ENCODE results near the gene DUXA. TPM values are rescaled to one million over a fixed set of nuclear protein-coding genes. Genes with fewer than 3 reads are reported as not detected.
A peak's percentile ranks its signal among the peaks of the same experiment; 100 is the strongest.
"Not testable (repeated sequence)": the region's sequence is repeated elsewhere in the genome, so short reads cannot be mapped to it uniquely, and the experiment has no call there.

DUXA gene
- not detected for total RNA-seq
- not detected for polyA plus RNA-seq
- 0 reads per million in 6 experiments for total RNA-seq

- peaks cover 0 to 33% (median 13%) of the 10 kb centered on the region in 3 donors for H3K36me3 Mint-ChIP-seq
- no peak for ATAC-seq
- no peak for DNase-seq
- peaks cover 0 to 17% (median 8%) of the 10 kb centered on the region in 5 donors for H3K27me3 Mint-ChIP-seq
- H3K27ac Mint-ChIP-seq: no peak within 1 kb of the TSS
- POLR2A ChIA-PET: interaction anchor here (0.6 kb wide), 1 partner anchor 116 kb away, joined by 4 read pairs; no protein-coding TSS in a partner anchor
- peaks cover 7 to 62% (median 49%) of the 10 kb centered on the region in 9 donors for H3K9me3 Mint-ChIP-seq
- H3K4me1 Mint-ChIP-seq: peaks cover 5 to 8% (median 8%) of the 10 kb centered on the region in 4 donors
- H3K4me3 Mint-ChIP-seq: no peak within 1 kb of the TSS
Measured at GRCh38 chr19:57167385-57167784, at the start of gene DUXA. Gene DUXA (minus strand): TSS chr19:57167485. CDS start chr19:57167443, 42 bp downstream.

GRCh38 chr19:57212109-57212508 is 44.8 kb upstream of the DUXA start:
- DNase-seq (no peak), ATAC-seq (no peak)
- Mint-ChIP-seq H3K4me1 (peaks cover 0 to 4% (median under 1%) of the 10 kb centered on the region in 4 donors), H3K9me3 (peaks cover 7 to 93% (median 31%) of the 10 kb centered on the region in 9 donors), H3K36me3 (peaks cover 52 to 98% (median 84%) of the 10 kb centered on the region in 3 donors), H3K4me3 (no peak overlapping the region), H3K27me3 (no peaks in the 10 kb centered on the region), H3K27ac (no peak overlapping the region)
- POLR2A ChIA-PET: no interaction called here

- Mint-ChIP-seq H3K27me3 (no peaks in the 10 kb centered on the region), H3K4me1 (peaks cover 0 to 2% (median under 1%) of the 10 kb centered on the region in 4 donors), H3K27ac (no peak overlapping the region), H3K36me3 (peaks cover 39 to 95% (median 87%) of the 10 kb centered on the region in 3 donors), H3K4me3 (peak overlapping the region in 1 of 10 donors; percentile 20), H3K9me3 (peaks cover 6 to 90% (median 27%) of the 10 kb centered on the region in 9 donors)
- POLR2A ChIA-PET: no interaction called here
- DNase-seq (no peak), ATAC-seq (no peak)
Measured at GRCh38 chr19:57210381-57210780, 43.1 kb upstream of the DUXA start.

GRCh38 chr19:57202160-57202559 is 34.9 kb upstream of the DUXA start:
- H3K9me3 Mint-ChIP-seq: peaks cover 8 to 85% (median 32%) of the 10 kb centered on the region in 9 donors

GRCh38 chr19:57197874-57198273 is 30.6 kb upstream of the DUXA start:
- POLR2A ChIA-PET, ATAC-seq, DNase-seq, H3K27ac Mint-ChIP-seq, H3K27me3 Mint-ChIP-seq: not testable (repeated sequence)
- peaks cover 12 to 26% (median 24%) of the 10 kb centered on the region in 4 donors for H3K4me1 Mint-ChIP-seq
- H3K4me3 Mint-ChIP-seq: peak overlapping the region in 1 of 10 donors; percentile 4
- H3K36me3 Mint-ChIP-seq: peaks cover 74 to 97% (median 94%) of the 10 kb centered on the region in 3 donors
- peaks cover 7 to 83% (median 42%) of the 10 kb centered on the region in 9 donors for H3K9me3 Mint-ChIP-seq

More at GRCh38 chr19:57202160-57202559, 34.9 kb upstream of the DUXA start:
- Mint-ChIP-seq H3K4me1 (peaks cover 6 to 21% (median 17%) of the 10 kb centered on the region in 4 donors), H3K27me3 (no peaks in the 10 kb centered on the region), H3K4me3 (no peak overlapping the region), H3K27ac (no peak overlapping the region), H3K36me3 (peaks cover 59 to 93% (median 89%) of the 10 kb centered on the region in 3 donors)
- no peak for ATAC-seq
- no peak for DNase-seq
- POLR2A ChIA-PET: no interaction called here

GRCh38 chr19:57192993-57193392 is 25.7 kb upstream of the DUXA start:
- H3K27ac Mint-ChIP-seq: peak overlapping the region; percentile 12 to 98 (median 92)
- peaks cover 0 to 4% (median 0%) of the 10 kb centered on the region in 5 donors for H3K27me3 Mint-ChIP-seq
- no peak for DNase-seq
- no peak for ATAC-seq
- peaks cover 17 to 37% (median 35%) of the 10 kb centered on the region in 4 donors for H3K4me1 Mint-ChIP-seq
- POLR2A ChIA-PET: interaction anchor here (0.6 to 2.5 kb wide), 3 partner anchors 21 to 626 kb away, joined by 3 to 16 read pairs (median 11); no protein-coding TSS in a partner anchor
- H3K4me3 Mint-ChIP-seq: peak overlapping the region; percentile 87 to 95 (median 93)
- H3K9me3 Mint-ChIP-seq: peaks cover 15 to 79% (median 39%) of the 10 kb centered on the region in 9 donors
- peaks cover 52 to 74% (median 54%) of the 10 kb centered on the region in 3 donors for H3K36me3 Mint-ChIP-seq

GRCh38 chr19:57192077-57192420 is 24.8 kb upstream of the DUXA start:
- no peak for DNase-seq
- H3K27me3 Mint-ChIP-seq: peaks cover 5 to 11% (median 6%) of the 10 kb centered on the region in 5 donors
- H3K27ac Mint-ChIP-seq: peak overlapping the region; percentile 87 to 98 (median 94)
- H3K4me1 Mint-ChIP-seq: peaks cover 17 to 37% (median 35%) of the 10 kb centered on the region in 4 donors
- H3K9me3 Mint-ChIP-seq: peaks cover 15 to 79% (median 46%) of the 10 kb centered on the region in 9 donors
- H3K4me3 Mint-ChIP-seq: peak overlapping the region; percentile 87 to 95 (median 93)
- POLR2A ChIA-PET: interaction anchor here (1.2 to 2.5 kb wide), 4 partner anchors 21 to 788 kb away, joined by 3 to 16 read pairs (median 5); partner anchors contain the start of genes ZNF419, ZNF583 and ZNF805
- H3K36me3 Mint-ChIP-seq: peaks cover 49 to 72% (median 53%) of the 10 kb centered on the region in 3 donors
- ATAC-seq: peak in 1 of 2 donors; percentile 8

- H3K4me1 Mint-ChIP-seq: peaks cover 17 to 37% (median 32%) of the 10 kb centered on the region in 4 donors
- peaks cover 43 to 66% (median 47%) of the 10 kb centered on the region in 3 donors for H3K36me3 Mint-ChIP-seq
- H3K9me3 Mint-ChIP-seq: peaks cover 9 to 76% (median 41%) of the 10 kb centered on the region in 9 donors
Measured at GRCh38 chr19:57191141-57192076, 24.1 kb upstream of the DUXA start, which contains the start of gene ZNF264. Gene ZNF264 (plus strand): TSS chr19:57191500. CDS start chr19:57191914, 414 bp downstream.

GRCh38 chr19:57190301-57190700 is 23.0 kb upstream of the DUXA start:
- Mint-ChIP-seq H3K36me3 (peaks cover 32 to 61% (median 41%) of the 10 kb centered on the region in 3 donors), H3K4me3 (peak overlapping the region; percentile 87 to 95 (median 94)), H3K27ac (peak overlapping the region in 8 of 10 donors; percentile 44 to 98 (median 96)), H3K9me3 (peaks cover 9 to 75% (median 38%) of the 10 kb centered on the region in 9 donors), H3K27me3 (peaks cover 8 to 13% (median 11%) of the 10 kb centered on the region in 5 donors), H3K4me1 (peaks cover 17 to 37% (median 31%) of the 10 kb centered on the region in 4 donors)
- DNase-seq (no peak), ATAC-seq (no peak)
- POLR2A ChIA-PET: interaction anchor here (2.0 to 2.5 kb wide), 2 partner anchors 19 to 51 kb away, joined by 7 to 16 read pairs; partner anchors contain the start of gene ZNF805

More at GRCh38 chr19:57191141-57192076, 24.1 kb upstream of the DUXA start, which contains the start of gene ZNF264:
- POLR2A ChIA-PET: interaction anchor here (1.0 to 2.5 kb wide), 6 partner anchors 20 to 1171 kb away, joined by 3 to 16 read pairs (median 4); partner anchors contain the start of genes ZNF419, ZNF497, ZNF583 and ZNF805
- H3K27me3 Mint-ChIP-seq: peaks cover 5 to 11% (median 6%) of the 10 kb centered on the region in 5 donors
- peak; percentile 95 to 96 for ATAC-seq
- H3K27ac Mint-ChIP-seq: peak within 1 kb of the TSS; percentile 94 to 98 (median 96)
- DNase-seq: peak; percentile 80 to 94 (median 86)
- peak within 1 kb of the TSS; percentile 87 to 95 (median 94) for H3K4me3 Mint-ChIP-seq

GRCh38 chr19:57171551-57172081 is 4.3 kb upstream of the DUXA start:
- Mint-ChIP-seq H3K27me3 (peaks cover 0 to 28% (median 13%) of the 10 kb centered on the region in 5 donors), H3K9me3 (peaks cover 13 to 71% (median 43%) of the 10 kb centered on the region in 9 donors), H3K4me1 (peaks cover 6 to 13% (median 10%) of the 10 kb centered on the region in 4 donors), H3K27ac (peak overlapping the region in 6 of 10 donors; percentile 20 to 91 (median 88)), H3K36me3 (peaks cover 3 to 48% (median 30%) of the 10 kb centered on the region in 3 donors), H3K4me3 (peak overlapping the region; percentile 70 to 87 (median 82))
- DNase-seq (peak; percentile 17 to 83 (median 42)), ATAC-seq (peak; percentile 86 to 94)
- POLR2A ChIA-PET: interaction anchor here (0.5 to 3.0 kb wide), 5 partner anchors 20 to 1276 kb away, joined by 3 to 16 read pairs (median 3); partner anchors contain the start of genes ZNF264 and ZNF606

GRCh38 chr19:57165846-57166245 is 1.4 kb downstream of the DUXA start:
- peaks cover 0 to 12% (median 3%) of the 10 kb centered on the region in 5 donors for H3K27me3 Mint-ChIP-seq
- H3K27ac Mint-ChIP-seq: no peak overlapping the region

More at GRCh38 chr19:57165846-57166245, 1.4 kb downstream of the DUXA start:
- peaks cover 0 to 29% (median 12%) of the 10 kb centered on the region in 3 donors for H3K36me3 Mint-ChIP-seq
- no peaks in the 10 kb centered on the region for H3K4me1 Mint-ChIP-seq
- POLR2A ChIA-PET: no interaction called here
- H3K9me3 Mint-ChIP-seq: peaks cover 5 to 58% (median 41%) of the 10 kb centered on the region in 9 donors
- no peak overlapping the region for H3K4me3 Mint-ChIP-seq
- ATAC-seq: no peak
- DNase-seq: no peak

Measured in naive thymus-derived CD8-positive, alpha-beta T cell (primary cell).